HEK293 (cell line): ENCODE data around the gene DDR1.

Source experiments
- CTCF ChIA-PET: fragments of 350-600 bp; formaldehyde crosslinking; extraction: SDS; loops from one replicate; lab custom pipeline; 2021; ENCODE audit warnings: antibody characterized with exemption; lab: Yijun Ruan, JAX
- POLR2A ChIA-PET: fragments of 300-600 bp; formaldehyde crosslinking; extraction: SDS; loops from one replicate; lab custom pipeline; 2020; ENCODE audit warnings: antibody characterized with exemption, inconsistent platforms; lab: Yijun Ruan, JAX
- H3K27ac ChIP-seq: fragments of 200-500 bp; sonication (Bioruptor generic); 2 replicates; pipeline ENCODE4 v1.5.1; 2014; ENCODE audit warnings: low read depth, low read length, control low read depth, inconsistent platforms; ENCODE audit errors: extremely low read depth
- H3K36me3 ChIP-seq, 2 experiments: fragments of 200-500 bp in 1 of 2; sonication (Bioruptor generic) in 1 of 2; 1 replicate in 1 of 2; 2 replicates in 1 of 2; pipeline ENCODE4 v1.5.1; 2014 to 2017; ENCODE audit warnings: inconsistent platforms in 2 of 2, low read length in 2 of 2; ENCODE audit not compliant: control insufficient read depth in 2 of 2, insufficient read depth in 1 of 2
- H3K4me1 ChIP-seq: fragments of 200-500 bp; sonication (Bioruptor generic); 2 replicates; pipeline ENCODE4 v1.5.1; 2014; ENCODE audit warnings: mild to moderate bottlenecking, low read length, inconsistent platforms; ENCODE audit not compliant: control insufficient read depth, insufficient read depth
- H3K4me3 ChIP-seq: 2 replicates; pipeline ENCODE4 v1.5.1; 2011; ENCODE audit warnings: low read depth, mild to moderate bottlenecking, control low read depth, low read length, moderate library complexity
- H3K9me3 ChIP-seq: fragments of 200-500 bp; sonication (Bioruptor generic); 2 replicates; pipeline ENCODE4 v1.5.1; 2014; ENCODE audit warnings: low read depth, low read length, inconsistent platforms; ENCODE audit not compliant: control insufficient read depth, insufficient read depth
- AEBP2 ChIP-seq: fragments of 450-650 bp; formaldehyde crosslinking; IDR thresholded peaks from 2 replicates; pipeline ENCODE4 v1.5.1; 2016; ENCODE audit warnings: missing biosample characterization, missing genetic modification characterization, borderline replicate concordance
- BCL11B ChIP-seq: fragments of 450-650 bp; formaldehyde crosslinking; IDR thresholded peaks from 2 replicates; pipeline ENCODE4 v1.5.1; 2016; ENCODE audit warnings: low read depth, missing biosample characterization, missing genetic modification characterization
- GLI4 ChIP-seq: fragments of 450-650 bp; formaldehyde crosslinking; IDR thresholded peaks from 2 replicates; pipeline ENCODE4 v1.5.1; 2016; ENCODE audit warnings: missing biosample characterization, missing genetic modification characterization
- PBX3 ChIP-seq: sonication (generic); formaldehyde crosslinking; IDR thresholded peaks from 2 replicates; pipeline ENCODE4 v1.8.1; 2022; ENCODE audit warnings: mild to moderate bottlenecking, moderate library complexity, missing genetic modification reagents
- SP2 ChIP-seq: fragments of 450-650 bp; formaldehyde crosslinking; IDR thresholded peaks from 2 replicates; pipeline ENCODE4 v1.5.1; 2016; ENCODE audit warnings: missing biosample characterization, missing genetic modification characterization
- WT1 ChIP-seq: fragments of 450-650 bp; formaldehyde crosslinking; IDR thresholded peaks from 2 replicates; pipeline ENCODE4 v1.5.1; 2016; ENCODE audit warnings: missing biosample characterization, missing genetic modification characterization
- ZNF114 ChIP-seq: fragments of 450-650 bp; formaldehyde crosslinking; IDR thresholded peaks from 2 replicates; pipeline ENCODE4 v1.5.0; 2017; ENCODE audit warnings: missing biosample characterization, missing genetic modification characterization
- ZNF121 ChIP-seq: fragments of 450-650 bp; formaldehyde crosslinking; IDR thresholded peaks from 2 replicates; pipeline ENCODE4 v1.5.1; 2016; ENCODE audit warnings: missing biosample characterization, missing genetic modification characterization
- ZNF146 ChIP-seq: fragments of 450-650 bp; formaldehyde crosslinking; IDR thresholded peaks from 2 replicates; pipeline ENCODE4 v1.5.1; 2016; ENCODE audit warnings: missing biosample characterization, missing genetic modification characterization
- ZNF202 ChIP-seq: fragments of 450-650 bp; formaldehyde crosslinking; IDR thresholded peaks from 2 replicates; pipeline ENCODE4 v1.5.1; 2016; ENCODE audit warnings: missing biosample characterization, missing genetic modification characterization, borderline replicate concordance
- ZNF280D ChIP-seq: fragments of 450-650 bp; formaldehyde crosslinking; IDR thresholded peaks from 2 replicates; pipeline ENCODE4 v1.5.1; 2016; ENCODE audit warnings: missing biosample characterization, missing genetic modification characterization
- ZNF366 ChIP-seq: fragments of 450-650 bp; formaldehyde crosslinking; conservative IDR thresholded peaks from 2 replicates; pipeline ENCODE4 v1.5.1; 2016; ENCODE audit warnings: missing biosample characterization, missing genetic modification characterization
- ZNF518A ChIP-seq: fragments of 450-650 bp; formaldehyde crosslinking; conservative IDR thresholded peaks from 2 replicates; pipeline ENCODE4 v1.5.1; 2016; ENCODE audit warnings: low read depth, missing biosample characterization, missing genetic modification characterization
- ZNF529 ChIP-seq: fragments of 450-650 bp; formaldehyde crosslinking; IDR thresholded peaks from 2 replicates; pipeline ENCODE4 v1.5.1; 2017; ENCODE audit warnings: missing genetic modification characterization, missing biosample characterization; ENCODE audit not compliant: insufficient replicate concordance
- ZNF645 ChIP-seq: fragments of 450-650 bp; formaldehyde crosslinking; IDR thresholded peaks from 2 replicates; pipeline ENCODE4; 2016; ENCODE audit warnings: missing biosample characterization, missing genetic modification characterization
- ZNF664 ChIP-seq: fragments of 450-650 bp; formaldehyde crosslinking; IDR thresholded peaks from 2 replicates; pipeline ENCODE4 v1.5.1; 2016; ENCODE audit warnings: missing biosample characterization, missing genetic modification characterization
- ZSCAN30 ChIP-seq: fragments of 450-650 bp; IDR thresholded peaks from 2 replicates; pipeline ENCODE4 v1.5.1; 2018; ENCODE audit warnings: missing biosample characterization, mild to moderate bottlenecking, missing genetic modification characterization, moderate library complexity

The DDR1 gene

GRCh38 chr6:30869241-30869749 lies 15.0 kb upstream of the DDR1 start (continued):
- 0 out of 2 replicates have a peak, but pooled peaks have one; percentile 52 for TF ChIP-seq ZNF280D (tag by site-specific recombination)
- TF ChIP-seq ZNF529 (tag by site-specific recombination), result peak; percentile 31

- no peaks in the 10 kb centered on the region for H3K4me1 ChIP-seq
- no peaks in the 10 kb centered on the region for H3K9me3 ChIP-seq
- CTCF ChIA-PET, result no interaction called here
- H3K27ac ChIP-seq, result no peak overlapping the region
- no peaks in the 10 kb centered on the region for H3K36me3 ChIP-seq
- no peak overlapping the region for H3K4me3 ChIP-seq
- TF ChIP-seq ZNF645 (tag by site-specific recombination) (no peak), BCL11B (tag by site-specific recombination) (no peak), ZNF366 (tag by site-specific recombination) (no peak), ZNF664 (no peak), ZNF202 (tag by site-specific recombination) (no peak), ZNF114 (tag by site-specific recombination) (no peak), PBX3 (no peak), SP2 (tag by site-specific recombination) (no peak), ZSCAN30 (tag by site-specific recombination) (no peak), WT1 (tag by site-specific recombination) (no peak), GLI4 (tag by site-specific recombination) (no peak), ZNF121 (no peak), ZNF146 (tag by site-specific recombination) (no peak)
- POLR2A ChIA-PET, result no interaction called here
Measured at GRCh38 chr6:30870546-30870945, 13.8 kb upstream of the DDR1 start.

- Histone ChIP-seq H3K9me3 (no peaks in the 10 kb centered on the region), H3K27ac (no peak overlapping the region), H3K4me3 (no peak overlapping the region), H3K4me1 (no peaks in the 10 kb centered on the region), H3K36me3 (no peaks in the 10 kb centered on the region)
- ChIA-PET POLR2A (no interaction called here), CTCF (interaction anchor here (0.6 kb wide), 1 partner anchor 11 kb away, joined by 3 read pairs; no protein-coding TSS in a partner anchor)
- TF ChIP-seq ZNF280D (tag by site-specific recombination) (peak; percentile 41; the same call in 1 of the 2 replicates), AEBP2 (tag by site-specific recombination) (no peak), ZNF518A (peak; percentile 25; the same call in 1 of the 2 replicates)
Measured at GRCh38 chr6:30871592-30872183, 12.6 kb upstream of the DDR1 start.
